ENCODE results near the gene DPP10. TPM values are rescaled to one million over a fixed set of nuclear protein-coding genes. Genes with fewer than 3 reads are reported as not detected.

DPP10 gene
- total RNA-seq, 4 donors from 2014 or later: 3.3 to 6.6 (median 4.7) TPM

DNA sequence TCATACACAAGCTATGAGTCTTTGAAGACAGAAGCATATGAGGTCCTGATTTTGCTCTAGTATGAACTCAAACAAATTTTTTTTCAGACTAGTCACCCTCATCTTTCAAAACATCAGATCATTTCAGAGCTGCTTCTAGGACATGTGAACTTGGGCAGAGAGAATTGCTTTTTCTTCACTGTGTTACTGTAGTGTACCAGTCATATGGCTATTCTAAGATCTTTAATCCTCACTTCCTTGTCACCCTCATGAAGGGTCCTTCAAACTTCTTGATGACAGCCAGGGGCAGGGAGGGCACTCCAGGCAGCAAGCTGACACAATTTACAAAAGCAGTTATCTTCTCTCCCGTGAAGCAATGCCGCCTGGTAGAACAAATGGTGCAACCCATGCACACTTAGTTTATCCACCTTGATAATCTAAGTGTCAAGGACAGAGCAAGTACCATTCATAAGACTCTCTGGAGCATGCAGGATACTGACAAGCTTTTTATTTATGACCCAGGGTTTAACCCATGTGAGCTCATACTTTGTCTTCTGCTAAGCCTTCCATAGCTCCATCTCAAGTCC is 200.6 kb downstream of the DPP10 start:
- H3K36me3 ChIP-seq: no peaks in the 10 kb centered on the region
- no peaks in the 10 kb centered on the region for H3K4me1 ChIP-seq
- H3K27ac ChIP-seq (replicated peaks in 1 of 4): no peak overlapping the region
- intact Hi-C loops (cut with DNase I): no loop called here
- DNase-seq (ENCODE audit: extremely low spot score): no peak
- no peaks in the 10 kb centered on the region for H3K9me3 ChIP-seq
- TF ChIP-seq POLR2A (IDR thresholded peaks at IDR 0.05; ENCODE audit: low read depth) (no peak), EP300 (IDR thresholded peaks at IDR 0.05) (no peak), POLR2AphosphoS5 (IDR thresholded peaks at IDR 0.05) (no peak), CTCF (IDR thresholded peaks at IDR 0.05) (no peak)
- H3K27me3 ChIP-seq: no peaks in the 10 kb centered on the region
- no peak overlapping the region for H3K4me3 ChIP-seq
- 80% methylated on average over 2 of the region's 2 CpGs for WGBS

GRCh38 chr2:114651933-114652332 is 209.5 kb downstream of the DPP10 start:
- Histone ChIP-seq H3K27me3 (peaks cover 0 to 13% (median 0%) of the 10 kb centered on the region in 4 donors), H3K36me3 (no peaks in the 10 kb centered on the region), H3K9me3 (no peaks in the 10 kb centered on the region), H3K27ac (replicated peaks in 1 of 4) (no peak overlapping the region), H3K4me1 (no peaks in the 10 kb centered on the region), H3K4me3 (no peak overlapping the region)
- 58% methylated on average over 4 of the region's 4 CpGs for WGBS
- no peak for DNase-seq (ENCODE audit: extremely low spot score)
- TF ChIP-seq CTCF (IDR thresholded peaks at IDR 0.05) (no peak), POLR2AphosphoS5 (IDR thresholded peaks at IDR 0.05) (no peak), EP300 (IDR thresholded peaks at IDR 0.05) (no peak), POLR2A (IDR thresholded peaks at IDR 0.05; ENCODE audit: low read depth) (no peak)
- intact Hi-C loops (cut with DNase I): no loop called here

- H3K36me3 ChIP-seq: no peaks in the 10 kb centered on the region
- 84% methylated on average over 2 of the region's 2 CpGs for WGBS
- intact Hi-C loops (cut with DNase I): no loop called here
- H3K27me3 ChIP-seq: peaks cover 0 to 6% (median 0%) of the 10 kb centered on the region in 4 donors
- no peak overlapping the region for H3K27ac ChIP-seq (replicated peaks in 1 of 4)
- peaks cover 0 to 15% (median 12%) of the 10 kb centered on the region in 4 donors for H3K4me1 ChIP-seq
- TF ChIP-seq CTCF (IDR thresholded peaks at IDR 0.05): no peak
- no peak for TF ChIP-seq POLR2A (IDR thresholded peaks at IDR 0.05; ENCODE audit: low read depth)
- TF ChIP-seq EP300 (IDR thresholded peaks at IDR 0.05): no peak
- TF ChIP-seq POLR2AphosphoS5 (IDR thresholded peaks at IDR 0.05): no peak
- DNase-seq (ENCODE audit: extremely low spot score): no peak
- no peaks in the 10 kb centered on the region for H3K9me3 ChIP-seq
- H3K4me3 ChIP-seq: no peak overlapping the region
Measured at GRCh38 chr2:114659880-114660279, 217.4 kb downstream of the DPP10 start.

GRCh38 chr2:114661971-114662939 is 219.8 kb downstream of the DPP10 start:
- H3K27ac ChIP-seq (replicated peaks in 1 of 4): peak overlapping the region in 1 of 4 donors; percentile 19
- intact Hi-C loops (cut with DNase I): no loop called here
- no peaks in the 10 kb centered on the region for H3K9me3 ChIP-seq
- peak overlapping the region; percentile 57 to 64 (median 62) for H3K4me3 ChIP-seq
- DNase-seq (ENCODE audit: extremely low spot score): no peak
- peaks cover 0 to 15% (median 12%) of the 10 kb centered on the region in 4 donors for H3K4me1 ChIP-seq
- TF ChIP-seq CTCF (IDR thresholded peaks at IDR 0.05) (no peak), POLR2AphosphoS5 (IDR thresholded peaks at IDR 0.05) (no peak), EP300 (IDR thresholded peaks at IDR 0.05) (no peak), POLR2A (IDR thresholded peaks at IDR 0.05; ENCODE audit: low read depth) (no peak)
- H3K27me3 ChIP-seq: peaks cover 0 to 6% (median 0%) of the 10 kb centered on the region in 4 donors
- H3K36me3 ChIP-seq: no peaks in the 10 kb centered on the region
- WGBS: 26% methylated on average over 43 of the region's 67 CpGs

All from esophagus muscularis mucosa (tissue), 4 donors.